GM12872 (cell line): ENCODE results near the gene KRT78.
A peak's percentile ranks its signal among the peaks of the same experiment; 100 is the strongest.

Source experiments
- TF ChIP-seq, protein P1 (sequence below): IDR thresholded peaks from 3 replicates; pipeline ENCODE4 v1.5.1; 2011; ENCODE audit warnings: low read depth, mild to moderate bottlenecking, low read length, moderate library complexity; ENCODE audit not compliant: insufficient read depth

Gene KRT78

DNA sequence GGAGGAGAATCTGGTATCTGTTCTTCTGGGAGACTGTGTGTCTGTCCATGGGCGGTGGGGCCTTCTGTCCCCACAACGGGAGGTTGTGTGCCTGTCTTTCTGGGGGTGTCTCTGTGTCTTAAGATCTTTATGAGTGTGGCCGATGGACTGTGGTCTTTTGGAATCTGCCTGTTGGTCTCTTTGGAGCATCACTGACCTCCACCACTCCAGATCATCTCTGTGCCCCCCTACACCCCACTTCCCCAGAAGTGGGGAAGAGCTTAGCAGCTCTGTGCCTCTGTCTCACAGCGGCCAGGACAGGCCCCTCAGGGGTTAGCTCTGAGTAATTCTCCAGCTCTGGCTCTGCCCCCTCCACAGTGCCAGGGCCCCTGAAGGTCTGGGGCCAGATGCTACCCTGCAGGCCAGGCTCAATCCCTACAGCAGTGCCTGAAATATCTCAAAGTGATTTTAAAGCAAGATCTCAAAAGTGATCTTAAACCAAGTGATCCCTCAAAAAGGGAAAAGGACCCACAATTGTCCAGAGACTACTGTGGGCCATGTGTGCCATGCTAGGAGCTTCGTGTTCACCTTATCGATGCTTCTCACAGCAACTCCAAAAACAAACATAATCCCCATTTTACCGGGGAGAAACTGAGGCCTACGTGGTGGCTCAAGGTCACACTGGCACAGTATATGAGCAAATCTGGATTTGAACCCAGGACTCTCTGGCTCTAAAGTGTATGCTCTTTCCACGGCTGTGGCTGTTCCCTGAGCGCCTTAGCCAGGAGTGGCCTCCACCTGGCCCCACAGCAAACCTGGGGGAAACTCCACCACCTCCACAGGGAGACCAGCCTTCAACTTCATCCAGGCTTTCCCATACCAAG is 26.0 kb upstream of the KRT78 start:
- TF ChIP-seq, protein P1, sequence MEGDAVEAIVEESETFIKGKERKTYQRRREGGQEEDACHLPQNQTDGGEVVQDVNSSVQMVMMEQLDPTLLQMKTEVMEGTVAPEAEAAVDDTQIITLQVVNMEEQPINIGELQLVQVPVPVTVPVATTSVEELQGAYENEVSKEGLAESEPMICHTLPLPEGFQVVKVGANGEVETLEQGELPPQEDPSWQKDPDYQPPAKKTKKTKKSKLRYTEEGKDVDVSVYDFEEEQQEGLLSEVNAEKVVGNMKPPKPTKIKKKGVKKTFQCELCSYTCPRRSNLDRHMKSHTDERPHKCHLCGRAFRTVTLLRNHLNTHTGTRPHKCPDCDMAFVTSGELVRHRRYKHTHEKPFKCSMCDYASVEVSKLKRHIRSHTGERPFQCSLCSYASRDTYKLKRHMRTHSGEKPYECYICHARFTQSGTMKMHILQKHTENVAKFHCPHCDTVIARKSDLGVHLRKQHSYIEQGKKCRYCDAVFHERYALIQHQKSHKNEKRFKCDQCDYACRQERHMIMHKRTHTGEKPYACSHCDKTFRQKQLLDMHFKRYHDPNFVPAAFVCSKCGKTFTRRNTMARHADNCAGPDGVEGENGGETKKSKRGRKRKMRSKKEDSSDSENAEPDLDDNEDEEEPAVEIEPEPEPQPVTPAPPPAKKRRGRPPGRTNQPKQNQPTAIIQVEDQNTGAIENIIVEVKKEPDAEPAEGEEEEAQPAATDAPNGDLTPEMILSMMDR: no peak

DNA sequence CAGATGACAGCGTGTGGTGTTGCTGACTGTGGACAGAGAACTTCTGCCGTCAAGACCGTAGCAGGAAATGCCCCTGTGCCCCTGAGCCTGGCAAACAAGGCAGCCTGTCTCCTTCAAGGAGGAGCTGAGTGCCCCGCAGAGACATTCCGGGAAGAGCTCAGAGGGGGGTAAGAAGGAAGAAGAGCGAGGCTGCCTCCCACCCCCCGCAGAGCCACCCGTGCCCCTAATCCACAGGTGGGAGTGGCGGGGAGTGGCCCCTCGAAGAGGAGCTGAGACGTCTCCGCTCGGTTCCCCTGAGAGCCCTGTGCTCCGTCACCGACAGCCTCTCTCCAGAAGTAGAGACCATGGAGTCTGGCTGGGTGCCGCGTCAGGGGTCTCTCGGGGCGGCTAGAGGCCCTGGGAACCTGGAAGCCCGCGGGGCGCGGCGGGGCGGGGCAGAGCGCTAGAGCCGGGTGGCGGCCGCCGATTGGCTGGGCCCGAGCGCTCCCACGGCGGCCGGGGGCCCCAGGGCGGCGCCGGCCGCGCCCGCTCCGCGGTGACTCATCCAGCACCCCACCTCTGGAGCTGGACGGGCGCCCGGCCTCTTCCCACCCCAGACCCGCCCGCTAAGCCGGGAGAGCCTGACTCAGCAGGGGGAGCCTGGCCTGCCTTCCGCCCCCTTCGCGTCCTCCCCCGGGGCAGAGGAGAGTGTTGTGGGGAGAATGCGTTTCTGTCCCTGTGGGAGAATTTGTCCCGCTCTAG is 25.2 kb upstream of the KRT78 start:
- TF ChIP-seq, protein P1: no peak

DNA sequence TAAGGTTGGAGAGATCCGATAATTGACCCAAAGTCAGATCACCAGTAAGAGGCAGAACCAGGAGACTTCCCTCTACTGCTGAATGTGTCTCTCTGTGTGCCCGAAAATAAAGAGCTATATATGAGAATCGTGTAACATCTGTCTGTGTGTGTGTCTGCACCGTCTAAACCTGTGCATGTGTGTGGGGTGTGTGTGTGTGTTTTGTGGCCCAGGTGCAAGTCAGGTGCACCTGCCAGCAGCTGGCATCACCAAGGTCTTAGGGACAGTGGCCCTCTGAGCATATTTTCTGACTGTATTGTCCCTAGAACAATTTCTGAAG is 24.7 kb upstream of the KRT78 start:
- TF ChIP-seq, protein P1: no peak

DNA sequence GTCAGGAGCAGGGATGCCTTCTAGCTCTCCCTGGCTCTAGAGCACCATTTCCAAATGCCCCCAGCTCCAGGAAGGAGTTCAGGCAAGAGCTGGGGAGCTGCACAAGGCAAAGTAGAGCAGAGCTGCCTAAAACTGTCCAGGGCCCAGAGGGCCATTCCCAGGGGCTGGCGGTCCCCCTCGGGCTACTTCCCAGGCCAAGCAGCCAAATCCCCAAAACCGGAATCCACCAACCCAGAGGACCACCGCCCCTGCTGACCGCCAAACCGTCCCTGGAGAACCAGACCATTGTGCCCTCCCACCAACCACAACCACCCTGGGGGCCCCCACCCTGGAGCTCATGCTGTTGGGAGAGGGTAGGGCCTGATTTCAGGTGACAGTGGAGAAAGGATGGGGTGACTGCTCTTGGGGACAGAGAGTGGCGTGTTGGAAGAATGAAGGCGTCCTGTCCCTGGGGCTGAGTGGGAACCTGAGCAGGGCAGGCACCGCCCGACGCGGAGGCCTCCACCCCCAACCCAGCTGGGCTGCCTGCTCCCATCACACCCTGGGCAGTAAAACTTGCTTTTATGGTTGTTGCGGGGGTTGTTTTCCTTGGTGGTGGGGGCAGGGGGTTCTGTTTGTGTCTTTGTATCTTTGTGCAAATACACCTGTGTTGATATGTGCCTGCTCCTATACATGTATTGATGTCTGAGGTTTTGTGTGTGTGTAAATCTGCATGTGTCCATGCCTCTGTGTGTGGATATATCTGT is 24.0 kb upstream of the KRT78 start:
- TF ChIP-seq, protein P1: no peak

DNA sequence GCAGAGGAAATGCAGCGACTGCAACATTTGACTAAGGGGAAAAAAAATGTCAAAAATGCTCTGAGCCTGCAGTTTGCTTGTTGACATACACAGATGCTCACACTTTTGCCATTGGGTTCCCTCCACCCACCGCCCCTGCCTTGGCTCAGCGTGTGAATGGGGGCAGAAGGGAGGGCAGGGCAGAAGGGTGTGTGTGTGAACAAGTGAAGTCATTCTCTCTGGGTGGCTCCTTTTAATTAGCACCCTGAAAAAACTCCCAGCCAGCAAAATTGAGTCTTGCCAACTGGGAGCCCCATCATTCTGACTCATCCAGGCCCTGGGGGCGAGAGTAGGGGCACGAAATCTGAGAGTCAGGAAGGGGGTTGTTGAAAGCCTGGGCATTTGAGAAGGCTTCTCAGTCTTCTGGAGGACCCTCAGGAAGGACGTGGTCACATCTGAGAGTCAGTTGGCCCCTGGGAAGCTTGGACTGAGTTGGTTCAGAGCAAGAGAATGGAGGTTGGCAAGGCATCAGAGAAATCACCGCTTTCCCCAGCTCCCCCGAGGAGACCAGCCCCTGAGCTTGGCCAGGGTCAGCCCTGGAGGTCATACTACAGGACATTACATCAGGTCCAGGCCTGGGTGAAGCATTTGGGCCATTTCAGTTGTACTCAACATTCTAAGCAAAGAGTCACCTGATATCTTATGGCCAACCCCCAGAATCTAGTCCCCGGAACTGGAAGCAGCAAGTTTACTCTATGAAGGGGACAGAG is 22.7 kb upstream of the KRT78 start:
- TF ChIP-seq, protein P1: no peak

DNA sequence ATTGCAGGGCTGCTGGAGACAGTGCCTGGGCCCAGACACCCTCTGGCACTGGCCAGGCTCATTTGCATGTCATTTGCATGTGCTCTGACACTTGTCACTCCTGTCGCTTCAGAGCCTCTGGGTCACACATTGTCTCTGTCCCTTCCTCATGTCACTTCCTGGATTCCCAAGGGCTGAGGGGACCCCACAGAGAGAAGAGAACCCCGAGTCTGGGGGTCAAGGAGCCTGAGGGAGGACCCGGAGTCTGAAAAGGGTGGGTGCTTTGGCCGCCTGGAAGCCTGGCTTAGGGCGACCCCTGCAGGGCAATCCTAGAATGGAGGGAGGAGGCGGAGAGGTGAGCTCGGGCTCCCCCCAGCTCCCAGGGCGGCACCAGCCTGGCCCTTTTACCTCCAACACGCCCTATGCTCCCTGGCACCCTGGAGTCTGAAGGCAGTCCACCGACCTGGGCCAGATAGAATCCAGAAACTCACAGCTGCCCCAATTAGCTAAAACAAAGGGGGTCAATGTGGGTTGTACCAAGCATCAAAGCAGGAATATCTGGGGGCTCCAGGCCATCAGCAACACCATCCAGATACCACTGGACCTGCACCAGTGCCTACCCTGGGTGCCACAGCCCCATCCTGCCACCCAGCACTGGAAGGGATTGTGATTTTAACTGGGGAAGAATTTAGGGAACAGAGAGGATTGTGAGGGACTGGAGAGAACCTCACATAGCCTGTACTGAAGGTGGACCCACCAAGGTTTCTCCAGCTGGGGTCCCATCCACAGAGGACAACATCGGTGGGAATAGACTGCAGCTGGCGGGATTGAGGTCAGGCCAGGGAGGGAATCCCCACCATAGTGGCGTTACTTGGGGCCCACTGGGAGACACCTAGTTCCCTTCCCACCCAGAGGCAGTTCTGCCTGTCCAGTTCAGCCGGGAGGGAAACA is 21.8 kb upstream of the KRT78 start:
- TF ChIP-seq, protein P1: peak; percentile 93
